Activated CD8-positive, alpha-beta memory T cell treated with anti-CD3 and anti-CD28 coated beads, Interleukin-2, amount 50 U/mL, for 24 hours (primary cell): Measurements from ENCODE around the gene POLR2F.
"Not testable (repeated sequence)": the region's sequence is repeated elsewhere in the genome, so short reads cannot be mapped to it uniquely, and the experiment has no call there.

Experiments
- DNase-seq: peaks from one replicate; pipeline ENCODE4 v3.0.0-alpha.2; 2020; ENCODE audit errors: extremely low read depth

The POLR2F gene

DNA sequence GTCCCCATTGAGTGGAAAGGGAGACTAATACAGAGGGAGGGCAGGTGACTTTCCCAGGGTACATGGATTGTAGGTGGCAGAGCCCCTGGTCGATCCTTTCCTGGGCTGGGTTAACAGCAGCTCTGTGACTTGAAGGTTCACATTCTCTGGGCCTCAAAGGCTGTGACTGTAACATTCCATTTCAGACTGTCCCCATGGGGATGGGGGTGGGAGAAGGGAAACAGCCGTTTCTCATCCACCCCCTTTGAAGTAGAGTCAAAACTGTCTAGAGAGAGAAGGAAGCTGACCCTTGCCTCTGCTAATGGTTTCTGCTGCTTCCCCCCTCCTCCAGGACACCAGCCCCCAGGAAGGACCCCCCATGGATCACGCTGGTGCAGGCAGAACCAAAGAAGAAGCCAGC lies 28.2 kb upstream of the POLR2F start:
- no peak for DNase-seq

DNA sequence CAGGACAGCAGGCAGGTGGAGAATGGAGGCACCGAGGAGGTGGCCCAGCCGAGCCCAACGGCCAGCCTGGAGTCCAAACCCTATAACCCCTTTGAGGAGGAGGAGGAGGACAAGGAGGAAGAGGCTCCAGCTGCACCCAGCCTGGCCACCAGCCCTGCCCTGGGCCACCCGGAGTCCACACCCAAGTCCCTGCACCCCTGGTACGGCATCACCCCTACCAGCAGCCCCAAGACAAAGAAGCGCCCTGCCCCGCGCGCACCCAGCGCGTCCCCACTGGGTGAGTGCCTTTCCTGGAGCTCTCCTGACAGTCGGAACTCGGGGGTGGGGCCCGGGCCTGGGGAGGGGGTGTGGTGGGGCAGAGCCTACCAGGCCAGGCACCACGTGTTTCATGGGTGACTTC lies 27.7 kb upstream of the POLR2F start:
- no peak for DNase-seq

DNA sequence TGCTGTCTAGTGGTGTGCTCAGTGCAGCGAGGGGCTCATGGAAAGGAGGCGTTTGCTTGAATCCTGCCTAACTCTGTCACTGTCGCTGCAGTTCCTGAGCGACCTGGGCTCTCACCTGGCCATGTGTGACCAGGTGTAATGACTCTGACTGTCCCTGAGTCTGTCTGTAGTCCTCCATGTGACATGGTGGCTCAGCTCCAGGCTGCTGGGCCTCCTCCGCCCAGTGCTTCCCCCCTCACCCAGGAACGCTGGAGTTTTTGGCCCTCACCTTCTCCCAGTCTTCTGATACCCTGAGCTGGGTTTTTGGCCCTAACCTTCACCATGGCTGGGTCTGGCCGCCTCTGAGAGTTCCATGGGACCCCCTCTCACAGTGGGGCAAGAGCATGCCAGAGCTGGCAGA lies 27.1 kb upstream of the POLR2F start:
- no peak for DNase-seq

DNA sequence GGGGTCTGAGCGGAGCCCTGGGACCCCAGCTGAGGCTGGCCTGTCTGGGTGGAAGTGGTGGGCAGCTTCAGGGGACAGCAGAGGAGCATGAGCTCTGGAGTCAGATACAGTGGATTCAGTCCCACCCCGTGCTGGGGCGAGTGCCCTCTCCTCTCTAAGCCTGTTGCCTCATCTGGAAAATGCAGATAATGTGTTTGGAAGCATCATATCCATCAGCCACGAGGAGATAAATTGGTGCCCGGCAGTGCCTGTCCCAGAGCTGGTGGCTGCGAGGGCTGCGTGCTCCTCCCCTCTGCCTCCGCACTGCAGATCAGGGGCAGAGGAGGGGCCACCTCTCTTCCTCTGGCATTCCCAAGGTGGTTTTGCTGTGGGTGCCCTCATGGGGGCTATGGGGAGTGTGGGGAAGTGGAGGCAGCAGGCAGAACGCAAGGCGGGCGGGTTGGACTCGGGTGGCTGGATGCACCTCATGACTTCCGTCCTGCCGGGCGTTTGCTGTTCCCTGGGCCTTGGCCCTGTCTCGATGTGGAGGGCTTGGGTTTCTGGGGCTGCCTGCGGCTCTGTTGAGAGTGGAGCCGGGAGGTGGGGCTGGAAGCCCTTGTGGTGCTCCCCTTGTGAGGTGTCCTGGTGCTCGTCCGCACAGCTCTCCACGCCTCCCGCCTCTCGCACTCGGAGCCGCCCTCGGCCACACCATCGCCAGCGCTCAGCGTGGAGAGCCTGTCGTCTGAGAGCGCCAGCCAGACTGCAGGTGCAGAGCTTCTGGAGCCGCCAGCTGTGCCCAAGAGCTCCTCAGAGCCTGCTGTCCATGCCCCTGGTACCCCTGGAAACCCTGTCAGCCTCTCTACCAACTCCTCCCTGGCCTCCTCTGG lies 26.5 kb upstream of the POLR2F start:
- DNase-seq, result no peak

DNA sequence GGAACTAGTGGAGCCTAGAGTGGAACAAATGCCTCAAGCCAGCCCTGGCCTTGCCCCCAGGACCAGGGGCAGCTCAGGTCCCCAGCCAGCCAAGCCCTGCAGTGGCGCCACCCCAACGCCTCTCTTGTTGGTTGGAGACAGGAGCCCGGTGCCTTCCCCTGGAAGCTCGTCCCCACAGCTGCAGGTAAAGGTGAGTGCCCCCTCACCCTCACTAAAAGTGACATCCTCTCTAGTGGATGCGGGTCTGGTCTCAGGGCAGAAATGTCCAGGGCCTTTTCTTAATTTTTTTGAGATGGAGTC lies 25.9 kb upstream of the POLR2F start:
- no peak for DNase-seq

DNA sequence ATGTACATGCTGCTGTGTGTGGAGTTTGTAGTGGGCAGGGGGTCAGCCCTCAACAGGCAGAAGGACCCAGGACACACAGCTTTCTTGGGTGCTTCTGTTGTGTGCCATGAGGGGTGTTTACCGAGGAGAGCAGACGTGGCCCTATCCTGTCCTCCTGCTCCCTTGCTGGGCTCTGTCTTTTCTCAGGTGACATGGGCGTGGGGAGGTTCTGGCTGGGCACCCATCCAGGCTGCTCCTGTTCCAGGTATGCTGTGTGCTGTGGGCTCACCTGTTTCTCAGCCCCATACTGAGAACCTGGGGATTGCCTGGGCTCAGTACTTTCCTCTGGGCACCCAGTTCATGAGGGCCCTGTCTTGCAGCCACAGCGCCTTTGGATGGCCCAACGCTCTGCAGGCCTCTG lies 24.1 kb upstream of the POLR2F start:
- no peak for DNase-seq

DNA sequence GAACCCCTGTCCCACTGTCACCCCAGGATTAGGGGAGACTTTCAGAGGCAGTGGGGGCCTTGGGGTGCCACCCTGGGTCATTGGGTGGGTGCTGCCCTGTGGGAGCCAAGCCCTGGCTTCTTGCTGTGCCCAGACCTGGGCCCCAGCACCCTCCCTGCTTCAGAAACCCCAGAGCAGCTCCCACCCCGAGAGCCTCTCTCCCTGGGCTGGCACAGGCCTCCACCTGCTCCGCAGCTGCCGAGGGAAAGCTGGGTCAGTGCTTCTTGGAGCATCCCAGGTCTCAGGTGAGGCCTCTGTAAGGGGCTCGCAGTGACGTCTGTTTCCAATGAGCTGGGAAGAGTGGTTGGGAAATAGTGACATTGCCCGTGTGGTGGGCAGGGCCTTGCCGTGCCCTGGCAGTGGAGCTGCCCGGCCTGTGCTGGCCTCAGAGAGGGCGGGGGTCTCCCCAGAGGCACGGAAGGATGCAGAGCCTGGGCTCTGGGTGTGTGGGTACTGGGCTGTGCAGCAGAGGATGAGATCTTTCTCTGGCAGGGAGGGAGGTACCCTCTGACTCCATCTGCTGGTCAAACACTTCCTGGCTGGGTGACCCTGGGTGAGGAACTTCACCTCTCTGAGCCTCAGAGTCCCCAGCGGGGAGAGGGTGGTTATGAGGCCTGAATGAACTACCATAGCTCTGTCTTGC lies 23.1 kb upstream of the POLR2F start:
- no peak for DNase-seq

DNA sequence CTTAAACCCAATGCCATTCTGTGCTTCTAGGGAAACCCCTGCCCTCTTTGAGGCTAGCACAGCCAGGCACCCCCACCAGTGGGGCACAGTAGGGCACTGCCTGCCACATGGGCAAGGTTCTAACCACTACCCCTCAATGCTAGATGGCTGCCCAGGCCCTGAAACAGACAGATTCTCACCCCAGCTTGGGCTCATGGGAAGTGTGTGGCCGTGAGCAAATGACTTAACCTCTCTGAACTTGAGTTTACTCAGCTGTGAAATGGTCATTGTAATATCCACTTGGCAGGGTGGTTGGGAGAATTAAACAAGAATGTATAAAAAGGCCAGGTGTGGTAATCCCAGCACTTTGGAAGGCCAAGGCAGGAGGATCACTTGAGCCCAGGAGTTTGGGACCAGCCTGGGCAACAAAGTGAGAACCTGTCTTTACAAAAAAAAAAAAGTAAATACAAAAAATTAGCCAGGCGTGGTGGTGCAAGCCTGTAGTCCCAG lies 22.5 kb upstream of the POLR2F start:
- no peak for DNase-seq

DNA sequence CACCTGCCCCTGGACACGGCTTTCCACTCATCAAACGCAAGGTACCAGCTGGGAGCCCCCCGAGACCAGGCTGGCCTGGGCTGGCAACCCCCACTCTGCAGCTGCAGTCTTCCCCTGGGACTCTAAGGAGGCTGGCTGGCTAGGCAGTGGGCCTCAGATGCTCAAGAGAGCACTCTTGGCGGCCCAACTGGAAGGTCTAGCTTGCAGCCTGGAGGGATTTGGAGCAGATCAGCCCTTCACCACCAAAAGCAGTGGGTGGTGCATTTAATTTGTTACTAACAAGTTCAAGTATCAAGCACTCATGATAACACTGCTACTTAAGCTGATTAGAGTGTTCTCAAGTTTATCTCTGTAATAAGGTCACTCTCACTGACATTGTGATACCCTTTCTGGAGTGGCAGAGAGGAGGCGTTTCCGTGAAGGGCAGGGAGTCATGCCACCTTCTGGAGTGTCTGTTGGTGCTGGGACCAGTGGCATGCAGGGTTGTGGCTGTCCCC lies 21.6 kb upstream of the POLR2F start:
- no peak for DNase-seq

DNA sequence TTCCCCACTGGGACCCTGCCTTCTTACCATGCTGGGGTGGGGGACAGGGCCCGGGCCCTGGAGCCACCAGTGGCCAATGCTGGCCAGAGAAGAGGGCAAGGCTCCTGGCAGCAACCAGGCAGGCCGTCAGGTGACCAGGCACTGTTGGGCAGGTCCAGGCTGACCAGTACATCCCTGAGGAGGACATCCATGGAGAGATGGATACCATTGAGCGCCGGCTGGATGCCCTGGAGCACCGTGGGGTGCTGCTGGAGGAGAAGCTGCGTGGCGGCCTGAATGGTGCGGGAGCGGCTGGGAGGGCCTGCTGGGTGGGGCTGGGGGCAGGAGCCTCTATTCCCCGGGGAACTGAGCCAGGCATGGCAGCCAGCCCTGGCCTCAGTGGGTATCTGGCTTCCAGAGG lies 21.1 kb upstream of the POLR2F start:
- no peak for DNase-seq

DNA sequence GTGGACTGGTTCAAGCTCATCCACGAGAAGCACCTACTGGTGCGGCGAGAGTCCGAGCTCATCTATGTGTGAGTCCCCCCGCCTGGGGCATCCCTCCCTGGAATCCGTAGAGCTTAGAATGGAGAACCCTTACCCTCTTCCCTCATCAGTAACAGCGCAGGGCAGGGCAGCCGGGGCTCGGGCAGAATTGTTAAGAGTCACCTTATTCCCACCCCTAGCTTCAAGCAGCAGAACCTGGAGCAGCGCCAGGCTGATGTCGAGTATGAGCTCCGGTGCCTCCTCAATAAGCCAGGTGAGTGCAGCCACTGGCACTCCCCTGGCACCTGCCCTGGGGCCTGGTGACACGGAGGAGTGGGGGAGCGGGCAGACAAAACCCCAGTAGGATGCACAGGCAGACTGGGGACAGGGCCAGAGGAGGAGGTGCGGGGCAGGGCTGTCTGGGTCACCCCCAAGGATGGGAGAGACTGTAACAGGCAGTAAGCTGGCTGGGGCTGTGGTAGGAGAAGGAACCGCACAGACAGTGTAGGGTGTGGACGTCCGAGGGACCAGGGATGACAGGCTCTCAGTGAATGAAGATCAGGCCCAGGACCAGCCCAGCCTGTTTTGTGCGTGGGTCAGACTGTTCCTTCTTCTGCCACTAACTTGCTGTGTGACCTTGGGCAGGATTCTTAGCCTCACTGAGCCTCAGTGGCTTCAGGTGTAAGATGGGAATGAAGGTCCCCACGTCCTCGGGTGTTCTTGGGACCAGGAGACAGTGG lies 20.5 kb upstream of the POLR2F start:
- no peak for DNase-seq

DNA sequence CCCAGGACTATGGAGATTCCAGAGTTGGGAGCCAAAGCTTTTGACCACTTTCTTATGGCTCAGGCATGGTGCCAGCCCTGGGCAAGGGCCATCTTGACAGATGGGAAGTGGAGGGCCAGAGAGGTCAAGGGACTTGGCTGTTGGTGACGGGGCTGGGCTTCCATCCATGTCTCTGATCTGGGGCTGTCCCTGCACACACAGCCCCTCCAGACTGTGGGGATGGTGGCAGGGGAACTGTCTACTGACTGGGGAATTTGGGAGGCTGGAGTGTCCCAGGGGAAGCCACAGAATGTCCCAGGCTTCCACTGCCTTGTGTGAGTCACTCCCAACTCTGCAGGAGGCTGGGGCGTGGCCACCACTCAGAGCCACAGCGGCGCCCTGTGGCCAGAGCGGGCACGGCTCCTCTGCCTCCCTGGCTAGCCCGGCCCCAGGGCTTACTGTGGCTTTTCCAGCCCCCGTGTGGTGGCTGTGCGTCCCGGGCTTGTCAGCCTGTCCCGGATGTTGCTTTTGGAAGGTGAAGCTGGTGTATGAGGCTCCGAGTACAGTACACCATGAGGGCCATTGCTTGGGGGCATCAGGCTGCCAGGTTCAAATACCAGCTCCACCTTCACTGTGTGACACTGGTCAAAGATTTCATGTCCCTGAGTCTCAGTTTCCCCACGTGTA lies 19.7 kb upstream of the POLR2F start:
- peak; percentile 60 for DNase-seq

DNA sequence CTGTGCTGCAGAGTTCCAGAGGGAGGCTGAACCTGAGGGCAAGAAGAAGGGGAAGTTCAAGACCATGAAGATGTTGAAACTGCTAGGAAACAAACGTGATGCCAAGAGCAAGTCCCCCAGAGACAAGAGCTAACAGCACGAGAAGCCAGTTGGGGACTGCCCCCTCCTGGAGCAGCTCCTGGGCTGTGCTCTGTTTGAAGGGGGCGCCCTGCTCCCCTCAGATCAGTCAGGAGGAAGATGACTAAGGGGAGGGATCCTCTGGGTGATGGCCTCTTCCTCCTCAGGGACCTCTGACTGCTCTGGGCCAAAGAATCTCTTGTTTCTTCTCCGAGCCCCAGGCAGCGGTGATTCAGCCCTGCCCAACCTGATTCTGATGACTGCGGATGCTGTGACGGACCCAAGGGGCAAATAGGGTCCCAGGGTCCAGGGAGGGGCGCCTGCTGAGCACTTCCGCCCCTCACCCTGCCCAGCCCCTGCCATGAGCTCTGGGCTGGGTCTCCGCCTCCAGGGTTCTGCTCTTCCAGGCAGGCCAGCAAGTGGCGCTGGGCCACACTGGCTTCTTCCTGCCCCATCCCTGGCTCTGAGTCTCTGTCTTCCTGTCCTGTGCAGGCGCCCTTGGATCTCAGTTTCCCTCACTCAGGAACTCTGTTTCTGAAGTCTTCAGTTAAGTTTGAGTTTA lies 12.7 kb upstream of the POLR2F start:
- DNase-seq, result no peak

DNA sequence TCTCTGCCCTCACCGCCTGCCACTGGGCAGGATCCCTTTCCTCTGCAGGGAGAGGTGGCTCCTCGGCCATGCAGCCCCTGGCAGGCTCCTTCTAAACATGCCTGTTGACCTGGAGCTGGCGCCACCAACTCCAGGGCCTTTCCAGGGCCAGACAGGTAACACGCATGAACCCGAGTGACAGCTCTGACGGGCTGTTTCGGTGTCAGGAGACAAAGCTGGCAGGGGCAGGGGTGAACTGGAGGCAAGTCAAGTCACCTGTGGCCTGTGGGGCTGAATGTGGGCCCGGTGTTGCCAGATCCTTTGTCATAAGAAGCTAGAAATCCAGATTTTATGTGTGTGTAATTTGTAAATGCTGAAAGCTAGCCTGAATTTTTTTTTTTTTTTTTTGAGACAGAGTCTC lies 11.4 kb upstream of the POLR2F start:
- DNase-seq, result no peak

DNA sequence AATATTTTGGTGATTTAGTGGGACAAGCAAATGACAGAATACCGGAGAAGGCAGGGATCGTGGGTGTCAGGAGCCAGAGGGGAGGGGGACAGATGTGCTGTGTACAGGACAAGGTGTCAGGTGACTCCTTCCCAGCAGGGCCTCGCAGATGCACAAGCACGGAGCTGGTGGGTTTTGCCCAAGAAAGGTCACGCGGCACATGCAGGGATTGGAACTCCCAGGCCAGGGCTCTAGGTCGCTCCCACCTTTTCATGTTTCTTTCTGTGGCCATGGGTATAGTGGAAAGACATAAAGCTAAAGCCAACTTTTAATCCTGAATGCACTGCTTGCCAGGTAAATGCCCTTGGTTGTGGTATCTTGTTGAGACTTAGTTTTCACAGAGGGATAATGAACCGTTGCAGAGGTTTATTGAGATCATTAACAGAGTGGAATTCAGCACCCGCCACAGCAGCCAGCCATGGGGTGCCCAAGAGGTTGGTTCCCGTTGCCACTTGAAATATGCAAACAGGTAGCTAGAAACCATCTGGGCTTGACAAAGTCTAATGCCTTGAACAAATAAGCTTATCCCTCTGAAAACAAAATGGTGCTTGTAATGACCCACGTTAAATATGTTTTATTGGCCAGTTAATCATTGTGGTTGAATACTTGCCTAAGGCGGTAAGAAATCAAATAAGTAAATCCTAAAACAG lies 10.2 kb upstream of the POLR2F start:
- no peak for DNase-seq

DNA sequence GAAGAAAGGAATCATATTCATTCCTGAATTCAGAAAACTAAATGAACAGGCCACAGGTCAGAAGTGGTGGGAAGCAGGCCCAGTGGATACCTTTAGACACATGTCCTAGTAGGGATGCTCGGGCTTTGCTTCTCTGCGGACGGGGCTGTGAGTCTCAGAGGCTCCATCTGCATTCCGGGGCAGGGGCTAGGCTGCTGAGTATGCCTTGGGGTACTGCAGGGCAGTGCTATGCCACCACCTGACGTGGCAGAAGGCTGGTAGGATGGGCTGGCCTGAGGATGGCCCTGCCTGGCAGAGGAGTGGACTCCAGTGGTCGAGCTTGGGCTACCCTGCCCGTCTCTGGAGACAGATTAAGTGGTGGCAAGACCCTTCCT lies 9.7 kb upstream of the POLR2F start:
- no peak for DNase-seq

DNA sequence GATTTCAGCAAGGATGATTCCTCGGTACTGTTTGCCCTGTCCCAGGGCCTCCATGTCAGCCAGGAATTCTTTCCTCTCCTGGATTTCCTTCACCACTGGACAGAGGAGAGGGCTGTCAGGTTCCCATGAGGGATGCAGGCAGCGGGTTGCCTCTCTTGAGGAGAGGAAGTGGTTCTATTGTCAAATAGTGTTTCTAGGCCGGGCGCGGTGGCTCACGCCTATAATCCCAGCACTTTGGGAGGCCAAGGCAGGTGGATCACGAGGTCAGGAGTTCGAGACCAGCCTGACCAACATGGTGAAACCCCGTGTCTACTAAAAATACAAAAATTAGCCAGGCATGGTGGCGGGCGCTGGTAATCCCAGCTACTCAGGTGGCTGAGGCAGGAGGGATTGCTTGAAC lies 9.1 kb upstream of the POLR2F start:
- not testable (repeated sequence) for DNase-seq

DNA sequence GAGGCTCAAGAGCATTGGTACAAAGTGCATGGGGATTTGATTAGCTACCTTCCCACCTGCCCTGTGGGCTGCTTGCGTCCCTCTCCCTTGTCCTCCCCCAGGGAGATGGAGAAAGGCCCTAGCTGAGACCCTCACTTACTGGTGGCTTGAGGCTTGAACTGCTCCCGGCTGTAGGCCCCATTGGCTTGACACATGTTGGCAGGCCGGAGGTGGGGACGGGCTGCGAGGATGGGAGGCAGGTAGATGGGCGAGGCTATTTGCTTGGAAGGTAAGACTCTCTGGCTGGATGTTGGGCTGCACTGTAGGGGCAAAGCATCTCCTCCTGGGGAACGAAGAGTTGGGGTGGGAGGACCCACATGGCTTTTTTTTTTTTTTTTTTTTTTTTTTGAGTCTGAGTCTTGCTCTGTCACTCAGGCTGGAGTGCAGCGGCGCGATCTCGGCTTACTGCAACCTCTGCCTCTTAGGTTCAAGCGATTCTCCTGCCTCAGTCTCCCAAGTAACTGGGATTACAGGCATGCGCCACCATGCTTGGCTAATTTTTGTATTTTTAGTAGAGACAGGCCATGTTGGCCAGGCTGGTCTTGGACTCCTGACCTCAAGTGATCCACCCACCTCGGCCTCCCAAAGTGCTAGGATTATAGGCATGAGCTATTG lies 6.2 kb upstream of the POLR2F start:
- not testable (repeated sequence) for DNase-seq

DNA sequence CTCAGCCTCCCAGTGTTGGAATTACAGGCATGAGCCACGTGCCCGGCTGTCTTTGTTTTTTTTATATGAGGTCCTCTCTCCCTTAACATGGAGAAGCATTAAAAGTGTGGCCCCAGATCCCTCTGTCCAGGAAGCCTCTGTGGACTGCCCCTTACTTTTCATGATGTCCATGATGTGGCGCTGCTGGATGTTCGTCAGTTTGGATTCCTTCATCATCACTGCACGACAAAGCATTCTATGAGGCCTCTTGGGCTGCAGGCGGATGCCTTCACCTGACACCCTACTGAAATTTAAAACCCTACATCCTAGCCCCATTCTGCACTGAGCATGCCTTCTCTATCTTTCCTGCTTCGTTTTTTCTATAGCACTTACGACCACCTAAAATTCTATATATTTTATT lies 2.2 kb upstream of the POLR2F start:
- DNase-seq, result no peak

DNA sequence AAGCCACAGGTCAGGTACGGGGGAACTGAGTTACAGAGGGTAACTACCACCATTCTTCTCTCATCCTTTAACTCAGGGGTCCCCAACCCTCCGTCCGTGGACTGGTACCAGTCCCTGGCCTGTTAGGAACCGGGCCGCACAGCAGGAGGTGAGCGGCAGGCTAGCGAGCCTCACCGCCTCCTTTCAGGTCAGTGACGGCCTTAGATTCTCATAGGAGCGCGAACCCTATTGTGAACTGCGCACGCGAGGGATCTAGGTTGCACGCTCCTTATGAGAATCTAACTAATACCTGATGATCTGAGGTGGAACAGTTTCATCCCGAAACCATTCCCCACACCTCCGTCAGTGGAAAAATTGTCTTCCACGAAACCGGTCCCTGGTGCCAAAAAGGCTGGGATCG lies 870 bp upstream of the POLR2F start:
- not testable (repeated sequence) for DNase-seq
